K562 (cell line): ENCODE data around the gene MSRB2. TPM values are rescaled to one million over a fixed set of nuclear protein-coding genes. Genes with fewer than 3 reads are reported as not detected.

Source experiments
- ATAC-seq: fragments of 200-7000 bp; cut with Tn5 transposase; 3 replicates; pipeline ENCODE4 v1.9.1; 2020; ENCODE audit warnings: moderate library complexity
- BruUV-seq: library from RNA; stranded (reverse); fragments of 400-500 nt; replicated peaks from 2 replicates; lab custom pipeline; 2021; lab: Mats Ljungman, UMichigan
- CTCF ChIA-PET: fragments of 300-600 bp; formaldehyde crosslinking; extraction: SDS; loops from one replicate; lab custom pipeline; 2021; ENCODE audit warnings: low intra/inter-chr PET ratio; lab: Yijun Ruan, JAX
- POLR2A ChIA-PET: fragments of 300-600, 350-650 bp; sonication (Branson Sonifier 250); formaldehyde crosslinking; extraction: SDS; loops from one replicate; lab custom pipeline; 2021; ENCODE audit warnings: antibody characterized with exemption, inconsistent platforms; lab: Yijun Ruan, JAX
- DNase-seq, 4 experiments: peaks; one replicate each; pipeline versions ENCODE4 v3.0.0 to v3.0.0-alpha.2; 2011 to 2018; ENCODE audit warnings: low spot score in 3 of 4, mixed read lengths in 3 of 4; ENCODE audit errors: extremely low read depth in 1 of 4
- FAIRE-seq: peaks from 2 replicates; lab custom pipeline; 2011; peaks lifted over from hg19 to GRCh38; lab: Jason Lieb, UNC
- H2AFZ ChIP-seq: 2 replicates; pipeline ENCODE4 v1.6.0; 2011; ENCODE audit warnings: low read depth, low read length, control low read depth, inconsistent platforms
- H3K27ac ChIP-seq: fragments of 200-600 bp; 3 replicates; pipeline ENCODE4 v1.8.0; 2011; ENCODE audit warnings: low read depth, mild to moderate bottlenecking, control low read depth, inconsistent platforms, low read length, moderate library complexity, mixed read lengths; ENCODE audit errors: extremely low read depth
- H3K27me3 ChIP-seq, 2 experiments: fragments of 300-600 bp in 1 of 2; 2 replicates in 1 of 2; 3 replicates in 1 of 2; pipeline versions ENCODE4 v1.6.0 to v1.8.0; 2011; ENCODE audit warnings: inconsistent platforms in 2 of 2, low read length in 2 of 2, mild to moderate bottlenecking in 1 of 2, mixed read lengths in 1 of 2, moderate library complexity in 1 of 2; ENCODE audit not compliant: control insufficient read depth in 2 of 2, insufficient read depth in 2 of 2
- H3K36me3 ChIP-seq: fragments of 300-600 bp; 3 replicates; pipeline ENCODE4 v1.8.0; 2011; ENCODE audit warnings: mild to moderate bottlenecking, low read length, inconsistent platforms; ENCODE audit not compliant: control insufficient read depth, insufficient read depth
- H3K4me1 ChIP-seq, 2 experiments: fragments of 200-600 bp in 1 of 2; replicated peaks in 1 of 2; 2 replicates in 1 of 2; 3 replicates in 1 of 2; pipeline versions ENCODE4 v1.5.1 to v1.8.0; 2011; ENCODE audit warnings: inconsistent platforms in 2 of 2, low read length in 2 of 2, mild to moderate bottlenecking in 1 of 2, mixed read lengths in 1 of 2, moderate library complexity in 1 of 2; ENCODE audit not compliant: control insufficient read depth in 2 of 2, insufficient read depth in 2 of 2
- H3K4me2 ChIP-seq: 2 replicates; pipeline ENCODE4 v1.6.1; 2011; ENCODE audit warnings: low read length, control low read depth, inconsistent platforms, mixed read lengths; ENCODE audit not compliant: insufficient read depth
- H3K4me3 ChIP-seq: fragments of 200-600 bp; sonication (generic), shearing (Covaris generic); 2 replicates; pipeline ENCODE4 v1.5.1; 2016; ENCODE audit warnings: control low read depth, inconsistent platforms
- H3K79me2 ChIP-seq: fragments of 200-600 bp; 3 replicates; pipeline ENCODE4 v1.8.0; 2011; ENCODE audit warnings: low read length, inconsistent platforms; ENCODE audit not compliant: control insufficient read depth, insufficient read depth
- H3K9ac ChIP-seq, 2 experiments: 2 replicates each; pipeline versions ENCODE4 v1.6.0 to v1.6.1; 2011; ENCODE audit warnings: low read depth in 2 of 2, low read length in 2 of 2, control low read depth in 1 of 2, inconsistent platforms in 1 of 2, mild to moderate bottlenecking in 1 of 2, mixed read lengths in 1 of 2; ENCODE audit not compliant: insufficient read depth in 1 of 2
- H3K9me1 ChIP-seq: one replicate; pipeline ENCODE4 v1.6.0; 2011; ENCODE audit warnings: inconsistent platforms, mild to moderate bottlenecking, low read length, moderate library complexity; ENCODE audit not compliant: control insufficient read depth, insufficient read depth
- H3K9me3 ChIP-seq: replicated peaks from 2 replicates; pipeline ENCODE4 v1.5.1; 2011; ENCODE audit warnings: low read depth, low read length, inconsistent platforms; ENCODE audit not compliant: control insufficient read depth, insufficient read depth
- H4K20me1 ChIP-seq: replicated peaks from 2 replicates; pipeline ENCODE4 v1.6.1; 2011; ENCODE audit warnings: low read length, inconsistent platforms, mixed read lengths; ENCODE audit not compliant: control insufficient read depth, insufficient read depth
- CEBPG ChIP-seq, 3 experiments: fragments of 200-800 bp in 1 of 3; sonication (Bioruptor generic) in 1 of 3; sonication (generic) in 1 of 3; formaldehyde crosslinking in 1 of 3; IDR thresholded peaks in 2 of 3; conservative IDR thresholded peaks in 1 of 3; 2 replicates each; pipeline versions ENCODE4 v1.6.1 to v1.8.0; 2016 to 2022; ENCODE audit warnings: missing compliant biosample characterization in 2 of 3, missing genetic modification characterization in 2 of 3, mild to moderate bottlenecking in 1 of 3, missing genetic modification reagents in 1 of 3
- DEAF1 ChIP-seq: fragments of 450-650 bp; formaldehyde crosslinking; IDR thresholded peaks from 2 replicates; pipeline ENCODE4 v1.4.0; 2020; ENCODE audit warnings: mild to moderate bottlenecking, moderate library complexity
- FOS ChIP-seq: IDR thresholded peaks from 3 replicates; pipeline ENCODE4 v1.6.1; 2011; ENCODE audit not compliant: insufficient read length; ENCODE audit errors: extremely low read depth
- MAFF ChIP-seq: IDR thresholded peaks from 2 replicates; pipeline ENCODE4 v1.6.1; 2012; ENCODE audit warnings: low read length, improper control_type of control experiment
- MBD2 ChIP-seq: sonication (generic); IDR thresholded peaks from 2 replicates; pipeline ENCODE4 v1.6.1; 2016; ENCODE audit warnings: low read depth, borderline replicate concordance
- REST ChIP-seq, 2 experiments: fragments of 450-650 bp; formaldehyde crosslinking in 1 of 2; IDR thresholded peaks; 2 replicates each; pipeline versions ENCODE4 v1.4.0 to v1.6.1; 2014 to 2020; ENCODE audit warnings: mild to moderate bottlenecking in 2 of 2, borderline replicate concordance in 1 of 2, low read depth in 1 of 2
- U2AF2 ChIP-seq: fragments of 200-400 bp; formaldehyde crosslinking; optimal IDR thresholded peaks from 2 replicates; pipeline ENCODE3; 2017; ENCODE audit warnings: low read depth, mild to moderate bottlenecking, low read length
- ZNF134 ChIP-seq: fragments of 250-450 bp; sonication (Bioruptor Pico); conservative IDR thresholded peaks from 2 replicates; pipeline ENCODE4 v1.4.0; 2020
- ZNF699 ChIP-seq: fragments of 250-450 bp; sonication (Bioruptor Pico); IDR thresholded peaks from 2 replicates; pipeline ENCODE4 v1.8.0; 2021; ENCODE audit warnings: mild to moderate bottlenecking, moderate library complexity; ENCODE audit not compliant: insufficient replicate concordance
- ZNF740 ChIP-seq, 3 experiments: fragments of 200-800 bp in 1 of 3; sonication (Bioruptor generic) in 1 of 3; sonication (generic) in 1 of 3; formaldehyde crosslinking in 1 of 3; IDR thresholded peaks; 2 replicates each; pipeline versions ENCODE4 v1.6.1 to v1.8.0; 2016 to 2022; ENCODE audit warnings: mild to moderate bottlenecking in 2 of 3, missing compliant biosample characterization in 2 of 3, missing genetic modification characterization in 2 of 3, missing genetic modification reagents in 1 of 3
- WGBS: fragments of 100-300 bp; shearing (Covaris generic); methylation state at CpG from one replicate; pipeline ENCODE4 v1.1.6; 2016; ENCODE audit warnings: low coverage, mixed read lengths; ENCODE audit not compliant: insufficient coverage; ENCODE audit errors: missing lambda C conversion rate; 5-methylcytosine and 5-hydroxymethylcytosine counted together
- in situ Hi-C: fragments of 300-500 bp; cut with MboI; formaldehyde crosslinking; loops from 4 replicates; pipeline ENCODE4 v1.15.0; 2018; ENCODE audit warnings: inconsistent platforms, mixed read lengths
- intact Hi-C: fragments of 100-400 bp; cut with micrococcal nuclease; formaldehyde crosslinking; loops from 2 replicates; pipeline ENCODE4 v1.14.2; 2022
- polyA plus RNA-seq, 8 experiments: library from polyadenylated mRNA; depleted of rRNA in 4 of 8; stranded (reverse) in 5 of 8; unstranded in 3 of 8; fragments of >200 nt; fragmentation: Nextera tagmentation in 2 of 8; fragmentation: Illumina TruSeq in 1 of 8; extraction: Ambion mirVana in 2 of 8; extraction: Trizol in 1 of 8; gene quantifications; 2 replicates each; pipeline versions ENCODE4 v1.2.1 to v1.2.3, GENCODE V29; 2011 to 2014; ENCODE audit warnings: inconsistent platforms in 1 of 8, missing spikeins in 1 of 8
- total RNA-seq, 7 experiments: library from RNA; depleted of rRNA in 6 of 7; stranded (reverse); fragments of >200 nt in 6 of 7; fragmentation: Illumina TruSeq in 2 of 7; extraction: Trizol in 2 of 7; gene quantifications; 2 replicates each; pipeline versions ENCODE4 v1.2.1 to v1.2.3, GENCODE V29; 2011 to 2021; ENCODE audit warnings: low replicate concordance in 1 of 7

Gene MSRB2
- total and polyA plus RNA-seq, 9 of the 15 experiments (the other 6 are each of a cell fraction or from before 2014, with no cell fraction given), result 1.5 to 22.3 (median 5.9) TPM

- in situ Hi-C loops, result no loop called here
- FAIRE-seq, result peak; percentile 19
- peak; percentile 73 for ATAC-seq
- no peak for TF ChIP-seq ZNF699
- no peak for TF ChIP-seq REST (IDR thresholded peaks at IDR 0.05; ENCODE audit: borderline replicate concordance)
- no peak for TF ChIP-seq REST (CRISPR knock-in tag; IDR thresholded peaks at IDR 0.05; ENCODE audit: low read depth)
- no peak for TF ChIP-seq U2AF2
- no peak for TF ChIP-seq ZNF740 (CRISPR knock-in tag; IDR thresholded peaks at IDR 0.05)
- TF ChIP-seq ZNF740 (tag; IDR thresholded peaks at IDR 0.05), result no peak
- no peak for TF ChIP-seq DEAF1 (CRISPR knock-in tag)
- no peak for TF ChIP-seq MAFF
- no peak for TF ChIP-seq CEBPG (CRISPR knock-in tag; IDR thresholded peaks at IDR 0.05)
- no peak for TF ChIP-seq CEBPG (tag; conservative IDR thresholded peaks at IDR 0.05 in 1 of 2, IDR thresholded peaks at IDR 0.05 in 1 of 2)
- TF ChIP-seq MBD2, result no peak
- TF ChIP-seq FOS, result no peak
- no peak for TF ChIP-seq ZNF134 (CRISPR knock-in tag)
Observed at GRCh38 chr10:23147035-23147434, 51.7 kb downstream of the MSRB2 start.

More at GRCh38 chr10:23147035-23147434, 51.7 kb downstream of the MSRB2 start:
- no TSS peak for BruUV-seq
- intact Hi-C loops, result loop anchor here (5.0 kb wide), 1 partner anchor 65 kb away; no protein-coding TSS in a partner anchor
- POLR2A ChIA-PET, result interaction anchor here (0.6 kb wide), 1 partner anchor 1388 kb away, joined by 3 read pairs; no protein-coding TSS in a partner anchor
- Histone ChIP-seq H3K27ac (no peak overlapping the region), H3K9me1 (no peaks in the 10 kb centered on the region), H3K4me2 (no peak overlapping the region), H3K79me2 (no peaks in the 10 kb centered on the region), H3K9me3 (no peaks in the 10 kb centered on the region), H3K36me3 (no peaks in the 10 kb centered on the region), H2AFZ (no peak overlapping the region), H3K4me3 (no peak overlapping the region), H3K27me3 (peaks cover 12 to 35% of the 10 kb centered on the region in 2 experiments; a peak in 4 of 5 replicates), H3K4me1 (peaks cover 0 to 4% of the 10 kb centered on the region in 2 experiments; a peak in 2 of 5 replicates), H3K9ac (no peak overlapping the region), H4K20me1 (no peaks in the 10 kb centered on the region)
- 1% methylated on average over 6 of the region's 6 CpGs for WGBS
- DNase-seq, result peak in 1 of 4 experiments; percentile 6
- CTCF ChIA-PET, result no interaction called here
